ENCODE results near the gene DSC1.
"Not testable (repeated sequence)": the region's sequence is repeated elsewhere in the genome, so short reads cannot be mapped to it uniquely, and the experiment has no call there.

DNA sequence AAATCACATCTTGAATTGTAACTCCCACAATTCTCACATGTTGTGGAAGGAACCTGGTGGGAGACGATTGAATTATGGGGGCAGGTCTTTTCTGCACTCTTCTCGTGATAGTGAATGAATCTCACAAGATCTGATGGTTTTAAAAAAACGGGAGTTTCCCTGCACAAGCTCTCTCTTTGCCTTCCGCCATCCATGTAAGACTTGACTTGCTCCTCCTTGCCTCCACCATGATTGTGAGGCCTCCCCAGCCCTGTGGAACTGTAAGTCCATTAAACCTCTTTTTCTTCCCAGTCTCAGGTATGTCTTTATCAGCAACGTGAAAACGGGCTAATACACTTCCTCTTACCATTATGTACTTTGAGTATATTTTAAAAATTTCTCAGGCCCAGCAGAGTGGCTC is 14.7 kb upstream of the DSC1 start:
- TF ChIP-seq, protein P1, sequence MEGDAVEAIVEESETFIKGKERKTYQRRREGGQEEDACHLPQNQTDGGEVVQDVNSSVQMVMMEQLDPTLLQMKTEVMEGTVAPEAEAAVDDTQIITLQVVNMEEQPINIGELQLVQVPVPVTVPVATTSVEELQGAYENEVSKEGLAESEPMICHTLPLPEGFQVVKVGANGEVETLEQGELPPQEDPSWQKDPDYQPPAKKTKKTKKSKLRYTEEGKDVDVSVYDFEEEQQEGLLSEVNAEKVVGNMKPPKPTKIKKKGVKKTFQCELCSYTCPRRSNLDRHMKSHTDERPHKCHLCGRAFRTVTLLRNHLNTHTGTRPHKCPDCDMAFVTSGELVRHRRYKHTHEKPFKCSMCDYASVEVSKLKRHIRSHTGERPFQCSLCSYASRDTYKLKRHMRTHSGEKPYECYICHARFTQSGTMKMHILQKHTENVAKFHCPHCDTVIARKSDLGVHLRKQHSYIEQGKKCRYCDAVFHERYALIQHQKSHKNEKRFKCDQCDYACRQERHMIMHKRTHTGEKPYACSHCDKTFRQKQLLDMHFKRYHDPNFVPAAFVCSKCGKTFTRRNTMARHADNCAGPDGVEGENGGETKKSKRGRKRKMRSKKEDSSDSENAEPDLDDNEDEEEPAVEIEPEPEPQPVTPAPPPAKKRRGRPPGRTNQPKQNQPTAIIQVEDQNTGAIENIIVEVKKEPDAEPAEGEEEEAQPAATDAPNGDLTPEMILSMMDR (IDR thresholded peaks at IDR 0.05; ENCODE audit: low read depth, low read length): not testable (repeated sequence)
- not testable (repeated sequence) for TF ChIP-seq EZH2phosphoT487 (IDR thresholded peaks at IDR 0.05; ENCODE audit: low read depth)

All from OCI-LY3 (cell line).